ENCODE results near the gene RETREG1. TPM values are rescaled to one million over a fixed set of nuclear protein-coding genes. Genes with fewer than 3 reads are reported as not detected.
A peak's percentile ranks its signal among the peaks of the same experiment; 100 is the strongest.

RETREG1 gene
- total and polyA plus RNA-seq, 2 of the 13 experiments (the other 11 are each of a cell fraction or from before 2014, with no cell fraction given), result 0.07 TPM; not detected in 1

- no peak for TF ChIP-seq AGO1 (IDR thresholded peaks at IDR 0.05; ENCODE audit: low read depth, low read length, poor library complexity, severe bottlenecking)
- no peak for TF ChIP-seq ZNF251 (CRISPR knock-in tag; IDR thresholded peaks at IDR 0.05)
These were observed 145.4 kb downstream of the RETREG1 start (continued) for GRCh38 chr5:16471387-16471786.

GRCh38 chr5:16467363-16468219 is 149.2 kb downstream of the RETREG1 start:
- DNase-seq (ENCODE audit: low spot score), result no peak
- ChIA-PET POLR2A (no interaction called here), CTCF (ENCODE audit: low intra/inter-chr PET ratio, low total read pairs) (no interaction called here)
- Histone ChIP-seq H3K27me3 (ENCODE audit: control insufficient read depth in 1 of 2, insufficient read depth in 2 of 2, low read length in 2 of 2) (no peaks in the 10 kb centered on the region; a peak in 1 of 5 replicates), H3K4me3 (replicated peaks in 1 of 3; ENCODE audit: insufficient read depth in 1 of 3, low read depth in 2 of 3, low read length in 3 of 3) (no peak overlapping the region; a peak in 1 of 6 replicates), H3K79me2 (ENCODE audit: insufficient read depth, low read length) (peaks cover 37% of the 10 kb centered on the region), H2AFZ (ENCODE audit: low read length) (no peak overlapping the region), H3K27ac (ENCODE audit: extremely low read length, insufficient read depth, low read length) (no peak overlapping the region), H3K9ac (ENCODE audit: insufficient read depth, low read depth, low read length) (no peak overlapping the region; the same call in 1 of the 2 replicates), H3K4me2 (ENCODE audit: low read depth, low read length) (peak overlapping the region; percentile 71), H3K9me3 (ENCODE audit: low read length) (no peaks in the 10 kb centered on the region), H3K4me1 (ENCODE audit: insufficient read depth, low read length) (peaks cover 40% of the 10 kb centered on the region), H4K20me1 (ENCODE audit: insufficient read depth, low read length) (0 out of 2 replicates have a peak, but pooled peaks cover 3% of the 10 kb centered on the region), H3K36me3 (replicated peaks in 1 of 2; ENCODE audit: control insufficient read depth in 1 of 2, insufficient read depth in 2 of 2, low read length in 2 of 2) (peaks cover 4 to 9% of the 10 kb centered on the region in 2 experiments; a peak in 4 of 5 replicates)
- no peak for FAIRE-seq
- WGBS (ENCODE audit: low lambda C conversion rate), result 92% methylated on average over 3 of the region's 3 CpGs
- intact Hi-C loops (cut with micrococcal nuclease; ENCODE audit: unreplicated experiment), result loop anchor here (10.0 kb wide), 1 partner anchor 267 kb away; no protein-coding TSS in a partner anchor
- in situ Hi-C loops (cut with HindIII; ENCODE audit: extremely low pct_ligation_motif_present, low pct_unique_long_range_greater_than_20kb), result no loop called here
- ATAC-seq, result no peak
- TF ChIP-seq ZNF12 (CRISPR knock-in tag; IDR thresholded peaks at IDR 0.05) (0 out of 2 replicates have a peak, but pooled peaks have one; percentile 46), GLMP (CRISPR knock-in tag; IDR thresholded peaks at IDR 0.05; ENCODE audit: borderline replicate concordance) (no peak)
- no TSS peak for BruUV-seq (replicated peaks)

Data from HepG2 (cell line).